Neutrophil (primary cell): ENCODE results near the gene ZNF79.

ENCODE experiments used
- H3K27ac ChIP-seq: fragments of 200-600 bp; sonication (generic); 2 replicates; pipeline ENCODE4 v1.5.1; 2016; ENCODE audit warnings: mild to moderate bottlenecking, moderate library complexity
- H3K27me3 ChIP-seq: fragments of 200-600 bp; sonication (generic); 2 replicates; pipeline ENCODE4 v1.6.0; 2016; ENCODE audit warnings: mild to moderate bottlenecking
- H3K36me3 ChIP-seq: fragments of 200-600 bp; sonication (generic); 2 replicates; pipeline ENCODE4 v1.5.1; 2017
- H3K4me1 ChIP-seq, 2 experiments: fragments of 200-600 bp in 1 of 2; sonication (generic) in 1 of 2; 1 replicate in 1 of 2; 2 replicates in 1 of 2; pipeline versions ENCODE4 v1.5.1 to v1.6.1; 2013 to 2016; ENCODE audit warnings: low read depth in 1 of 2, low read length in 1 of 2, mild to moderate bottlenecking in 1 of 2, moderate library complexity in 1 of 2; ENCODE audit not compliant: control insufficient read depth in 1 of 2, insufficient read depth in 1 of 2
- H3K4me3 ChIP-seq, 2 experiments: fragments of 200-600 bp in 1 of 2; sonication (generic) in 1 of 2; 1 replicate in 1 of 2; 2 replicates in 1 of 2; pipeline ENCODE4 v1.5.1; 2013 to 2016; ENCODE audit warnings: low read depth in 1 of 2, low read length in 1 of 2, mild to moderate bottlenecking in 1 of 2, moderate library complexity in 1 of 2
- H3K9me3 ChIP-seq: fragments of 200-600 bp; sonication (generic); 2 replicates; pipeline ENCODE4 v1.5.1; 2016
- CTCF ChIP-seq: fragments of 200-600 bp; sonication (generic); IDR thresholded peaks from 2 replicates; pipeline ENCODE4 v1.5.1; 2016; ENCODE audit warnings: antibody characterized with exemption

ZNF79 gene

GRCh38 chr9:127386249-127386648, 37.9 kb upstream of the ZNF79 start:
- Histone ChIP-seq H3K4me1 (peaks cover 16 to 23% of the 10 kb centered on the region in 2 experiments), H3K9me3 (no peaks in the 10 kb centered on the region), H3K36me3 (no peaks in the 10 kb centered on the region), H3K27me3 (no peaks in the 10 kb centered on the region), H3K4me3 (no peak overlapping the region), H3K27ac (no peak overlapping the region)
- TF ChIP-seq CTCF = no peak

- Histone ChIP-seq H3K27me3 (no peaks in the 10 kb centered on the region), H3K9me3 (no peaks in the 10 kb centered on the region), H3K27ac (no peak overlapping the region), H3K4me1 (peaks cover 16 to 23% of the 10 kb centered on the region in 2 experiments), H3K4me3 (no peak overlapping the region), H3K36me3 (no peaks in the 10 kb centered on the region)
- TF ChIP-seq CTCF = no peak
Measured at GRCh38 chr9:127386981-127387380, 37.2 kb upstream of the ZNF79 start.

- Histone ChIP-seq H3K36me3 (no peaks in the 10 kb centered on the region), H3K9me3 (no peaks in the 10 kb centered on the region), H3K27ac (peak overlapping the region; percentile 26), H3K4me1 (peaks cover 16 to 23% of the 10 kb centered on the region in 2 experiments), H3K4me3 (no peak overlapping the region), H3K27me3 (no peaks in the 10 kb centered on the region)
- no peak for TF ChIP-seq CTCF
Measured at GRCh38 chr9:127388037-127388855, 35.9 kb upstream of the ZNF79 start.

- TF ChIP-seq CTCF = no peak
- Histone ChIP-seq H3K4me1 (peaks cover 16 to 23% of the 10 kb centered on the region in 2 experiments), H3K4me3 (no peak overlapping the region), H3K27ac (no peak overlapping the region), H3K36me3 (no peaks in the 10 kb centered on the region), H3K27me3 (no peaks in the 10 kb centered on the region), H3K9me3 (no peaks in the 10 kb centered on the region)
Measured at GRCh38 chr9:127388856-127389238, 35.3 kb upstream of the ZNF79 start.

- no peak for TF ChIP-seq CTCF
- Histone ChIP-seq H3K27me3 (peaks cover 1% of the 10 kb centered on the region), H3K4me3 (no peak overlapping the region)
Measured at GRCh38 chr9:127389381-127390247, 34.6 kb upstream of the ZNF79 start.

More at GRCh38 chr9:127389381-127390247, 34.6 kb upstream of the ZNF79 start:
- Histone ChIP-seq H3K4me1 (peaks cover 16 to 23% of the 10 kb centered on the region in 2 experiments), H3K27ac (no peak overlapping the region), H3K9me3 (no peaks in the 10 kb centered on the region), H3K36me3 (no peaks in the 10 kb centered on the region)
